Adrenal gland (tissue), 5 donors: Measurements from ENCODE around the gene ERMARD.

Experiments used
- CTCF ChIP-seq, 6 experiments: fragments of 450-650 bp in 4 of 6; fragments of 200-600 bp in 2 of 6; sonication (generic) in 1 of 6; IDR thresholded peaks; 1 replicate in 5 of 6; 2 replicates in 1 of 6; pipeline versions ENCODE4 v1.5.1 to v1.8.0; 2016 to 2021; ENCODE audit warnings: antibody characterized with exemption in 6 of 6, mild to moderate bottlenecking in 2 of 6, moderate library complexity in 1 of 6
- POLR2A ChIP-seq, 2 donors: fragments of 450-650 bp; IDR thresholded peaks; one replicate each; pipeline ENCODE4 v1.6.1; 2017; ENCODE audit warnings: antibody characterized with exemption in 2 of 2, mild to moderate bottlenecking in 2 of 2, moderate library complexity in 1 of 2
- donor health status: DM: no; HTN: no; CAD: no.

GRCh38 chr6:169791721-169792131 is 40.3 kb downstream of the ERMARD start:
- TF ChIP-seq CTCF (IDR thresholded peaks at IDR 0.05) (no peak), POLR2A (IDR thresholded peaks at IDR 0.05) (no peak)
